ACC112 (cell line): ENCODE results near the gene GPR42.
"Not testable (repeated sequence)": the region's sequence is repeated elsewhere in the genome, so short reads cannot be mapped to it uniquely, and the experiment has no call there.

Source experiments
- H2AFZ ChIP-seq: fragments of 200-600 bp; sonication (generic); one replicate; pipeline ENCODE4 v1.6.0; 2017; ENCODE audit warnings: antibody characterized with exemption, low read length; ENCODE audit not compliant: unreplicated experiment
- H3K27ac ChIP-seq: fragments of 200-600 bp; sonication (generic); 2 replicates; pipeline ENCODE4 v1.5.1; 2014; ENCODE audit warnings: low read depth, mild to moderate bottlenecking, antibody characterized with exemption, low read length, moderate library complexity
- H3K27me3 ChIP-seq: fragments of 200-600 bp; sonication (generic); 2 replicates; pipeline ENCODE4 v1.6.1; 2014; ENCODE audit warnings: mild to moderate bottlenecking, antibody characterized with exemption, low read length, moderate library complexity, mixed read lengths; ENCODE audit not compliant: insufficient read depth
- H3K36me3 ChIP-seq: fragments of 200-600 bp; sonication (generic); 2 replicates; pipeline ENCODE4 v1.6.1; 2016; ENCODE audit warnings: mild to moderate bottlenecking, antibody characterized with exemption, low read length, moderate library complexity, mixed read lengths; ENCODE audit not compliant: insufficient read depth
- H3K4me1 ChIP-seq: fragments of 200-600 bp; sonication (generic); one replicate; pipeline ENCODE4 v1.6.1; 2016; ENCODE audit warnings: low read length, mixed read lengths; ENCODE audit not compliant: insufficient read depth, unreplicated experiment, control insufficient read depth
- H3K4me3 ChIP-seq: fragments of 200-600 bp; sonication (generic); 2 replicates; pipeline ENCODE4 v1.5.1; 2014; ENCODE audit warnings: mild to moderate bottlenecking, low read depth, low read length
- H3K79me2 ChIP-seq: fragments of 200-600 bp; sonication (generic); one replicate; pipeline ENCODE4 v1.6.0; 2016; ENCODE audit warnings: low read length; ENCODE audit not compliant: control insufficient read depth, unreplicated experiment, insufficient read depth

The GPR42 gene

GRCh38 chr19:35354898-35355297, 16.0 kb upstream of the GPR42 start:
- Histone ChIP-seq H3K36me3 (no peaks in the 10 kb centered on the region), H3K4me1 (peaks cover 4% of the 10 kb centered on the region), H2AFZ (no peak overlapping the region), H3K27ac (no peak overlapping the region), H3K79me2 (no peaks in the 10 kb centered on the region), H3K4me3 (no peak overlapping the region), H3K27me3 (no peaks in the 10 kb centered on the region)

DNA sequence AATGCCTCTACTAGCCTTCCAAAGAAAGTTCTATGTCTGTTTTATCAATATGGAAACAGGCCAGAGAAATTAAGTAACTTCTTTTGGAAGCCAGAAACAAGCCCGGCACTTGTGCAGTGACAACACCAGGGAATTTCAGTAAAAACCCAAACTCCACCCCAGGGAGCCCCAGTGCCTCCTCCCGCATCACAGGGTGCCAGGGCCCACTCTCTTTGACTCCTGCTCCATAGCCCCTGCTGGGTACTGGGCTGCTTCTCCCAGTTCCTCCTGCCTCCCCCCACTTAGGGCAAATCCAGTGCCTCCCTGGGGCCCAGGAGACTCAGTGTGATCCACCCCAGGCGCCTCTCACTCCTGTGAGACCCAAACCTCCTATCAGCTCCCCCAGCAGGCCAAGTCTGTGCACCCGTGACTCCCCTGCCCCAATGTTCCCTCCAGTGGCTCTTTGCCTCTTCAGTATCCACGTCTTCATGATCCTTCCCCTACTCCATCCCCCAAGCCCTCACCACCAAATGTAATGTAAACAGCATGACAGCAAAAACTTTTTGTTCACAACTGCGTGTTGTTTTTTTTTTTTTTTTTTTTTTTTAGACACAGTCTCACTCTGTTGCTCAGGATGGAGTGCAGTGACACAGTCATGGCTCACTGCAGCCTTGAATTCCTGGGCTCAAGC, 14.9 kb upstream of the GPR42 start:
- no peaks in the 10 kb centered on the region for H3K79me2 ChIP-seq
- H2AFZ ChIP-seq: no peak overlapping the region
- no peaks in the 10 kb centered on the region for H3K36me3 ChIP-seq
- peaks cover 4% of the 10 kb centered on the region for H3K4me1 ChIP-seq
- no peak overlapping the region for H3K4me3 ChIP-seq
- H3K27ac ChIP-seq: no peak overlapping the region
- H3K27me3 ChIP-seq: no peaks in the 10 kb centered on the region

DNA sequence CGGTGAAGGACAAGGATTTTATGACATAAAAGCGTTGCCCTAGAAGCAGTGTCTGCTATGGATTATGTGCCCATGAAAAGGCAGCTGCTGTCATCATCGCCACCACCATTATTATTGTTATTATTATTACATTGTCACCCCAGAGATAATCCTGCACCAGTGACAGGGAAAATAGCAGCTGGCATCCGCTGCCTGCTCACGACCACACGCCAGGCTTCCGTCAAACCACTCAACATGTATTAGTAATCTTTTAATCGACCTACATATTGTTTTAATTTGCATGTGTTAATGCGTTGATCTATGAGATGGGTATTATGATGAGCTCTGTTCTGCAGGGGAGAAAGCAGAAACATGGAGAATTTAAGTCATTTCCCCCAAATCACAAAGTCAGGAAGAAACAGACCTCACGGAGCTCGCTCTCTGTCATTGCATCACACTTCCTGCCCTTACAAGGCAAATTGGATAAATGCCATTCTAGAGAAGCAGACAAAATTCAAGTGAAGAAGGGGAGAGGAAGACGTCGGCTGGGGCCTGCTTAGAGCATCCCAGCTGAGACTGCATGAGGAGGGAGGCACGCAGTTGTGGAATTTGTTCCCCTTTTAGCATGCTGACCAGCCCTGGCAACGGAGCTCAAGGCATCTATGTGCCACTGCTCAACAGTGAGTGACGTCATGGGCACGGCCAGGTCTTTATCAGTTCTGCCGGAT, 12.8 kb upstream of the GPR42 start, which contains the start of gene FFAR3:
FFAR3 (plus strand) TSS at position 594 of the 707 bp plus-strand sequence. CDS start 431 bp downstream, outside the sequence.
- Histone ChIP-seq H3K4me1 (peaks cover 4% of the 10 kb centered on the region), H3K27me3 (no peaks in the 10 kb centered on the region), H3K79me2 (no peaks in the 10 kb centered on the region), H3K27ac (no peak within 1 kb of the TSS), H2AFZ (no peak within 1 kb of the TSS), H3K36me3 (no peaks in the 10 kb centered on the region), H3K4me3 (no peak within 1 kb of the TSS)

DNA sequence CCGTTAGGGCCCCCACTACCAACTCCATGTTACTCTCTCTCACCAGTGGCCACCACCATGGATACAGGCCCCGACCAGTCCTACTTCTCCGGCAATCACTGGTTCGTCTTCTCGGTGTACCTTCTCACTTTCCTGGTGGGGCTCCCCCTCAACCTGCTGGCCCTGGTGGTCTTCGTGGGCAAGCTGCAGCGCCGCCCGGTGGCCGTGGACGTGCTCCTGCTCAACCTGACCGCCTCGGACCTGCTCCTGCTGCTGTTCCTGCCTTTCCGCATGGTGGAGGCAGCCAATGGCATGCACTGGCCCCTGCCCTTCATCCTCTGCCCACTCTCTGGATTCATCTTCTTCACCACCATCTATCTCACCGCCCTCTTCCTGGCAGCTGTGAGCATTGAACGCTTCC, 12.0 kb upstream of the GPR42 start:
- not testable (repeated sequence) for H3K36me3 ChIP-seq, H3K79me2 ChIP-seq, H3K27ac ChIP-seq, H2AFZ ChIP-seq, H3K4me3 ChIP-seq, H3K4me1 ChIP-seq, H3K27me3 ChIP-seq

- not testable (repeated sequence) for H3K36me3 ChIP-seq, H2AFZ ChIP-seq, H3K4me1 ChIP-seq, H3K79me2 ChIP-seq, H3K27ac ChIP-seq, H3K4me3 ChIP-seq, H3K27me3 ChIP-seq
These were observed 11.5 kb upstream of the GPR42 start for GRCh38 chr19:35359395-35359794.

DNA sequence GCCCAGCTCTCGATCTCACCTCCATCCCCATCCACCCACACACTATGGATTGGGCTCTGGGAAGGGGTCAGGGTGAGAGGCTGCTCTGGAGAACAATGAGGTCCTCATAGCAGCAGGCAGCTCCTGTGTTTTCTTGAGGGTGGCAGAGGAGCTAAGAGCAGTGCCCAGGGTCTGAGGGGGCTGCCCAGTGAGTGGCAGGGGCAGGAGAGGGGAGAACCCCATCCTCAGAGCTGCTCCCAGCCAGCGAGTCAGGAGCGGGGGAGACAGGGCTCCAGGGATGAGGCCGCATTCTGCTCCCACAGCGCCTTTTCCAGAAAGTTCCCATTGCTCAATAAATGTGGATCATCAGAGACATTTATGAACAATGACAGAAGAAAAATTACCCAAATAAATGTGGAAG, 10.8 kb upstream of the GPR42 start:
- H3K27ac ChIP-seq, H3K79me2 ChIP-seq, H2AFZ ChIP-seq, H3K27me3 ChIP-seq, H3K4me3 ChIP-seq, H3K4me1 ChIP-seq, H3K36me3 ChIP-seq: not testable (repeated sequence)

GRCh38 chr19:35360880-35361420, 9.9 kb upstream of the GPR42 start:
- H2AFZ ChIP-seq: no peak overlapping the region

GRCh38 chr19:35362261-35363000, 8.4 kb upstream of the GPR42 start:
- Histone ChIP-seq H3K27ac (no peak overlapping the region), H3K4me3 (no peak overlapping the region), H3K27me3 (0 out of 2 replicates have a peak, but pooled peaks cover 9% of the 10 kb centered on the region), H2AFZ (no peak overlapping the region), H3K36me3 (no peaks in the 10 kb centered on the region), H3K4me1 (peaks cover 4% of the 10 kb centered on the region), H3K79me2 (no peaks in the 10 kb centered on the region)

More at GRCh38 chr19:35360880-35361420, 9.9 kb upstream of the GPR42 start:
- H3K4me1 ChIP-seq: peaks cover 4% of the 10 kb centered on the region
- H3K79me2 ChIP-seq: no peaks in the 10 kb centered on the region
- H3K27ac ChIP-seq: no peak overlapping the region
- 0 out of 2 replicates have a peak, but pooled peaks cover 2% of the 10 kb centered on the region for H3K27me3 ChIP-seq
- no peaks in the 10 kb centered on the region for H3K36me3 ChIP-seq
- no peak overlapping the region for H3K4me3 ChIP-seq

GRCh38 chr19:35363001-35363590, 7.8 kb upstream of the GPR42 start:
- no peak overlapping the region for H3K27ac ChIP-seq
- no peaks in the 10 kb centered on the region for H3K36me3 ChIP-seq
- no peak overlapping the region for H3K4me3 ChIP-seq
- H3K79me2 ChIP-seq: no peaks in the 10 kb centered on the region
- H3K4me1 ChIP-seq: peaks cover 2% of the 10 kb centered on the region
- H2AFZ ChIP-seq: no peak overlapping the region
- H3K27me3 ChIP-seq: 0 out of 2 replicates have a peak, but pooled peaks cover 9% of the 10 kb centered on the region

- Histone ChIP-seq H2AFZ (no peak overlapping the region), H3K27me3 (peaks cover 9% of the 10 kb centered on the region; the same call in 1 of the 2 replicates), H3K79me2 (no peaks in the 10 kb centered on the region), H3K4me1 (no peaks in the 10 kb centered on the region), H3K4me3 (no peak overlapping the region), H3K27ac (no peak overlapping the region), H3K36me3 (no peaks in the 10 kb centered on the region)
These were observed 7.0 kb upstream of the GPR42 start for GRCh38 chr19:35363711-35364425.
